KMS-11 (cell line): ENCODE measurements around the gene PTPRJ.
"Not testable (repeated sequence)": the region's sequence is repeated elsewhere in the genome, so short reads cannot be mapped to it uniquely, and the experiment has no call there.

Source experiments
- H2AFZ ChIP-seq: fragments of 200-600 bp; sonication (generic); 2 replicates; pipeline ENCODE4 v1.6.1; 2016; ENCODE audit warnings: antibody characterized with exemption, mixed run types, low read depth
- H3K27ac ChIP-seq: fragments of 200-600 bp; sonication (generic); 2 replicates; pipeline ENCODE4 v1.6.1; 2016; ENCODE audit warnings: mild to moderate bottlenecking, mixed run types
- H3K27me3 ChIP-seq: fragments of 200-600 bp; sonication (generic); 2 replicates; pipeline ENCODE4 v1.6.1; 2017; ENCODE audit warnings: mild to moderate bottlenecking, low read depth, mixed run types, moderate library complexity; ENCODE audit not compliant: insufficient read depth
- H3K36me3 ChIP-seq: fragments of 200-600 bp; sonication (generic); 2 replicates; pipeline ENCODE4 v1.6.1; 2017; ENCODE audit warnings: mild to moderate bottlenecking, mixed run types; ENCODE audit not compliant: insufficient read depth
- H3K4me1 ChIP-seq: fragments of 200-600 bp; sonication (generic); 2 replicates; pipeline ENCODE4 v1.6.1; 2016; ENCODE audit warnings: mild to moderate bottlenecking, low read depth, mixed run types; ENCODE audit not compliant: poor library complexity, severe bottlenecking
- H3K4me2 ChIP-seq: fragments of 200-600 bp; sonication (generic); 2 replicates; pipeline ENCODE4 v1.7.0; 2016; ENCODE audit warnings: mild to moderate bottlenecking, mixed run types
- H3K4me3 ChIP-seq: fragments of 200-600 bp; sonication (generic); IDR thresholded peaks from 2 replicates; pipeline ENCODE4 v1.6.1; 2017; ENCODE audit warnings: low read depth, low read length, mixed read lengths; ENCODE audit not compliant: insufficient read depth
- H3K79me2 ChIP-seq: fragments of 200-600 bp; sonication (generic); 2 replicates; pipeline ENCODE4 v1.6.1; 2016; ENCODE audit warnings: low read depth, mixed run types; ENCODE audit not compliant: insufficient read depth
- H3K9ac ChIP-seq: fragments of 200-600 bp; sonication (generic); 2 replicates; pipeline ENCODE4 v1.6.1; 2016; ENCODE audit warnings: mild to moderate bottlenecking, mixed run types
- H4K20me1 ChIP-seq: fragments of 200-600 bp; sonication (generic); 2 replicates; pipeline ENCODE4 v1.6.1; 2016; ENCODE audit warnings: mild to moderate bottlenecking, mixed run types; ENCODE audit not compliant: insufficient read depth
- CTCF ChIP-seq: fragments of 200-600 bp; sonication (generic); conservative IDR thresholded peaks from 2 replicates; pipeline ENCODE4 v1.6.1; 2017; ENCODE audit warnings: low read depth, mild to moderate bottlenecking, antibody characterized with exemption, low read length, moderate library complexity, mixed read lengths

The PTPRJ gene

GRCh38 chr11:47980088-47980906, at the start of gene PTPRJ:
Gene PTPRJ, plus strand, starts transcription at chr11:47980559. Its CDS starts 354 bp downstream, at chr11:47980913.
- Histone ChIP-seq H3K4me1 (peaks cover 17% of the 10 kb centered on the region), H3K79me2 (no peaks in the 10 kb centered on the region), H3K27me3 (no peaks in the 10 kb centered on the region), H3K4me3 (no peak within 1 kb of the TSS), H4K20me1 (no peaks in the 10 kb centered on the region), H3K4me2 (peak within 1 kb of the TSS; percentile 97), H3K27ac (no peak within 1 kb of the TSS), H2AFZ (peak within 1 kb of the TSS; percentile 71), H3K36me3 (no peaks in the 10 kb centered on the region), H3K9ac (no peak within 1 kb of the TSS)
- no peak for TF ChIP-seq CTCF

DNA sequence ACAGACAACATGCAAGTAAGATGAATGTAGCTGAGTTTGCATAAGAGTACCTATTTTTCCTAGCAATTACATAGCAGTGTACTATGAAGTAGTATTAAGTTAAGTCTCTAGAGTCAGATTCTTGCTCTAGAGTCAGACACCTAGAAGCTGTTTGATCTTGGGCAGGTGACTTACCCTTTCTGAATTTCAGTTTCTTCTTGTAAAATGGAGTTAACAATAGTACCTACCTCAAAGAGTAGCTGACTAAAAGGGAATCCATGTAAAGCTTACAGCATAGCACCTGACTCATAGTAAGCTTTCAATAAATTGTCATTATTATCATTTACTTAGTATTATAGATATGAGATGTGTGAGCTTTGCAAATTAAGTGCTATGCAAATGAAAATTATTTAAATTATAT, 47.8 kb upstream of the PTPRJ start:
- no peak overlapping the region for H3K27ac ChIP-seq
- H3K79me2 ChIP-seq, result no peaks in the 10 kb centered on the region
- H3K4me1 ChIP-seq, result peaks cover 22% of the 10 kb centered on the region
- H3K4me3 ChIP-seq, result no peak overlapping the region
- no peaks in the 10 kb centered on the region for H4K20me1 ChIP-seq
- no peak for TF ChIP-seq CTCF
- no peak overlapping the region for H3K4me2 ChIP-seq
- H2AFZ ChIP-seq, result no peak overlapping the region
- no peak overlapping the region for H3K9ac ChIP-seq
- no peaks in the 10 kb centered on the region for H3K36me3 ChIP-seq
- H3K27me3 ChIP-seq, result no peaks in the 10 kb centered on the region

- not testable (repeated sequence) for H3K4me3 ChIP-seq, H2AFZ ChIP-seq, H4K20me1 ChIP-seq, H3K9ac ChIP-seq, H3K27me3 ChIP-seq, H3K79me2 ChIP-seq, H3K4me2 ChIP-seq, H3K27ac ChIP-seq, H3K36me3 ChIP-seq
- H3K4me1 ChIP-seq, result peaks cover 13% of the 10 kb centered on the region
Measured at GRCh38 chr11:47933797-47934196, 46.6 kb upstream of the PTPRJ start.

DNA sequence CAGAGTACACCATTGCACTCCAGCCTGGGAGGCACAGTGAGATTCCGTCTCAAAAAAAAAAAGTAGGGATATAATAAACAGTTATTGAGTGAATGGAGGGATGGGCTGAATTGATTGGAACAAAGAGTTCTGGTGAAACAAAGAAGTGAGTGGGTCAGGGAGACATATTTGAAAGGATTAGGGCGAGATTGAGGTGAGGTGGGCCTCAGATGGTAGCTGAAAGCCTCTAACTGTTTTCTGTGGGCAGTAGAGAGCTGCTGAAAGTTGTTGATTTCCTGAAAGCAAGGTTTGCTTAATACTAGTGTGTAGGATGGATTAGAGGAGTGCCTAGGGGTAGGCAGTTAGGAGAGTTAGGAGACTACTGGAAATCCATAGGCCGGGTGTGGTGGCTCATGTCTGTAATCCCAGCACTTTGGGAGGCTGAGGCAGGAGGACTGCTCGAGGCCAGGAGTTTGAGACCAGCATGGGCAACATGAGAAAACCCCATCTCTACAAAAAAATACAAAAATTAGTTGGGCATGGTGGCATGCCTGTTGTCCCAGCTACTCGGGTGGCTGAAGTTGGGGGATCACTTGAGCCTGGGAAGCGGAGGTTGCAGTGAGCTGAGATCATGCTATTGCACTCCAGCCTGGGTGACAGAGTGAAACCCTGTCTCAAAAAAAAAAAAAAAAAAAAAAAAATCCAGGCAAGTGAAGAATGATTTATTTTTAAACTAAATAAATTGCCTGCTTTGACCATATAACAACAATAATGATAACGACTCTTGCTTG, 41.4 kb upstream of the PTPRJ start:
- Histone ChIP-seq H3K27me3 (no peaks in the 10 kb centered on the region), H3K79me2 (no peaks in the 10 kb centered on the region), H2AFZ (no peak overlapping the region), H4K20me1 (no peaks in the 10 kb centered on the region), H3K4me2 (no peak overlapping the region), H3K4me3 (no peak overlapping the region), H3K36me3 (no peaks in the 10 kb centered on the region), H3K4me1 (peaks cover 8% of the 10 kb centered on the region), H3K27ac (no peak overlapping the region), H3K9ac (no peak overlapping the region)
- TF ChIP-seq CTCF, result no peak
